HT1080 (cell line): Measurements from ENCODE around the gene PDE11A. TPM values are rescaled to one million over a fixed set of nuclear protein-coding genes. Genes with fewer than 3 reads are reported as not detected.
A peak's percentile ranks its signal among the peaks of the same experiment; 100 is the strongest.

ENCODE experiments used
- DNase-seq: peaks from one replicate; pipeline ENCODE4 v3.0.0-alpha.2; 2015; ENCODE audit warnings: low read depth
- total RNA-seq: library from RNA; depleted of rRNA; stranded (reverse); fragments of >200 nt; shearing (Covaris generic); gene quantifications from 2 replicates; pipeline ENCODE4 v1.2.3, GENCODE V29; 2014

The PDE11A gene
- total RNA-seq, 1 experiment from 2014 or later: 0.42 TPM

GRCh38 chr2:177923323-177923722 is 149.3 kb downstream of the PDE11A start:
- no peak for DNase-seq

- DNase-seq: no peak
Measured at GRCh38 chr2:177921726-177922125, 150.9 kb downstream of the PDE11A start.

GRCh38 chr2:177917169-177917568 is 155.4 kb downstream of the PDE11A start:
- DNase-seq: no peak

DNA sequence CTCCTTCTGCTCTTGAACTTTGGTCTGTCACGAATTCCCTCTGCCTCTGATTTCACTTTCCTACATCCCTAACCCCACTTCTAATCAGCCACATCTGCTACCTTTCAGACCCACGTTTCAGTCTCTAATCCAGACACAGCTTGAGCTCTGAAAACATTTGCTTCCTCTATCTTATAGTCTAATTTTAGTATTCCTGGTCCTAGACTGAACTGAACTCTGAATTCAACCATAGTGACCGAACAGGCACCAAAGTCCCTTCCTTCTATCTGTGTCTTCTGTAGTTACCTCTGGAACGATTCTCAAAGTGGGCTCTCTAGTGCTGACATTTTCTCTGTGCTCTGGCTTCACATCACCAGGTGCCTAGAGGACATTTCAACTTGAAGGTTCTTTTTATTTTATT is 156.2 kb downstream of the PDE11A start:
- no peak for DNase-seq

DNA sequence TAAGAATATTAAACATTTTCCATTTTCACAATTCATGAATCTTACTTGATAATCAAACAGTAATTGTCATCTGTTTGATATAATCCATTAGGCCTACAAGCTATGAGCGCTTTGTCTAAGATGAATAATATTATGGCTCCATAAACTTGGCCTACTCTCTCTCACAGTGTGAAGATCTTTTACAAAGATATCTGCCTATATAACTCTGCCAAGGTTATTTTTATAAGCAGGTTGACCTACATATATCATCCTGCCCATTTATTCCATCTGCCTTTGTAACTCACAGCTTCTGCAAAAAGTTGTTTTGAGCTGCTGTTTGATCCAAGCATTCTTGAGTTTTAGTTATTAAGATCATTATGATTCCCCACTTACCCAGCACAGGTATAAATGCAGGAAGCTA is 158.3 kb downstream of the PDE11A start:
- no peak for DNase-seq

- DNase-seq: peak; percentile 78
Measured at GRCh38 chr2:177909962-177910361, 162.6 kb downstream of the PDE11A start.

- DNase-seq: no peak
Measured at GRCh38 chr2:177908824-177909223, 163.8 kb downstream of the PDE11A start.

GRCh38 chr2:177908182-177908581 is 164.4 kb downstream of the PDE11A start:
- peak; percentile 64 for DNase-seq

GRCh38 chr2:177906041-177906718 is 166.4 kb downstream of the PDE11A start:
- DNase-seq: peak; percentile 66

DNA sequence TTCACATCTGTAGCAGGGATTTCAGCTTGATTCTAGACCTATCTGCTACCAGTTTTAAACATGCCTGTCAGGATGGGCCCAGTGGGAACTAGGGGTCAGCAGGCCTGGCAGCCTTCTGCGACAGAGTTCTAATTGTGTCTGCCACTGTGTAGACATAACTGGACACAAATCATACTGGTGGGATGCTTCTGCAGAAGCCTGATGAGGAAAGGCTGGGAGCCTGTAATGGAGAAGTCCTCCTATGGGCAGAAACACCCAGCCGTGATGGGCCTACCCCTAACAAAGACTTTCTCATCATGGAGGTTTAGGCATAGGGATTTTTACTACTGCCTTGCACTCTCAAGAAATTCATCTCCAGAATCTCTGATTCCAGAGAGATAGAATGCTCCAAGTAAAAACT is 166.9 kb downstream of the PDE11A start:
- DNase-seq: no peak

DNA sequence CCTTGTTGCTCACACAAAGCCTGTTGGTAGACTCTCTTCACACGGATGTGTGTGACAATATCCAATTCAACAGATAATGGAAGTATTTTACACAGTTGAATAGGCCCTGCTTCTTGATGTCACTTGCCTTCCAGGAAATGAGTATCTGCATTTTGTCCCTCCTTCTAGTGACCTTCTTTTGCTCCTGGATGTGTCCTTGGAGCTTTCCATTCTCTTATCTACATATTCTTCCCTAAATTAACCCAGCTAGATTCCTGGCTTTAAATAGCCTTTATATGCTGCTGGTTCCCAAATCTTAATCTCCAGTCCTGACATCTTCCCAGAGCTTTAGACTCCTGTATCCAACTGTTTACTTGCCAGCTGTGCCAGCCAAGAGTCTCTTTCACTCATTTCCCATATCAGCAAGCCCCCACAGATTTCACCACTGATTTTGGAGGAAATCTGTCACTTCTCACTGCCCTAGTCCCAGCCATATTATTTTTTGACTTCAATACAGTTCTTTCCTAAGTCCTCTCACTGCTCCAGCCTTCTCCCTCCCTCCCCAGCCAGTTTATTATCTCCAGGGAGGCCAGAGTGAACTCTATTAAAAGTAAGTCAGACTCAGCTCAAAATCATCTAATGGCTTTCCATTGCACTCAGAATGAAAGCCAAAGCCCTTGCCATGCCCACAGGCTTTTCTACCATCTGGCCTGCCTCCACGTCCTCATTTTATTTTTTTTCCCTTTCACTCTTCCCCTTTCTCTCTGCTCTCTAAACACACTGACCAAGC is 170.0 kb downstream of the PDE11A start:
- no peak for DNase-seq

DNA sequence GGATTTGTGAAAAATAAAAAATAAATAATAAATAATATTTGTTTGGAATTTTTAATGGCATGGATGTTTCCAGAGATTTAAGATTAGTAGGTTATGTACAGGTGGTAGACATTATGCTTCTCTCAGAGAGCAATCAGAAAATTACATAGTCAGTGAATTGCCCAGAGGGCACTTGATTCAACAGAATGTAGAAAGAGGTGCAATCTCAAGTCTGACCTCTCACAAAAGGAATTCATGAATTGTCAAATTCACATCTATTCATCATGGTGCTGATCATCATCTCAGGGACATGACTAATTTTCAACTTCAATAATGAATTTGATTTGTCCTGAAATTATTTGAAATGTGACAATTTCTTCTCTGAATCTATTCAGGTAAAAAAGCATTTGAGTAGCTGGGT is 172.5 kb downstream of the PDE11A start:
- DNase-seq: no peak

DNA sequence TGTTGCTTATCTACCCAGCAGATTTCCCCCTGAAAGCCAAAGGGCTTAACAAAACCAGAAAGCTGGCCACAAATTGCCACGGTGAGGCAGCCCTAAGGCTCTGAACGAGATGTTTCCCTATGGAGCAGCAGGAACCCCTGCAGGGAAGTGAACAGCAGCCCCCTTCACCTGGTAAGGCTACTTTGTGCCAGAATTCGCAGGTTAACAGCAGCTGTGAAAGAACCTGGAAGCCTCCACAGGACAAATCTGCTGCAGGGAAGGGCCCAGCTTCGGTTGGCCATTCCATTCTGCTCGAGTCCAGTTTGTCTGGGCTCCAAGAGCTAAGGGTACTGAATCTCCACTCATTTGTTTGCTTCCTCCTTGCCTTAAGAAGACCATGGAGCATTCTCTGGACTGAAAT is 175.3 kb downstream of the PDE11A start:
- no peak for DNase-seq

DNA sequence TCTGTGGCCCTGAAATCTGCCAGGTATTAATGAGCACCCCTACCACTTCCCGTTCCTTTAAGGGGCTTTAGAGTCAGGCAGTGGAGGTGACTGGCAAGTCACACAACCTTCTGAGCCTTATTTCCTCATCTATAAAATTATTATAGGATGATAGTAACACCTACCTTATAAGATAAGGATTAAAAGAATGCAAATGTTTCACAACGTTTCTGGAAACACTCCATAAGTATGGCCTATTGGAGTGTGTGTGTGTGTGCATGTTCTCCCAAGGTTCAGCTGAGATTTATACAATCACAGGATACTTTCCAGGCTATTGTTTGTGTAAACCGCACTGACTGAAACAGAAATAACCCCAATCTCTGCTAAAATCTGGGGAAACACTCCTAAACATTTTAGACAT is 176.0 kb downstream of the PDE11A start:
- DNase-seq: no peak

DNA sequence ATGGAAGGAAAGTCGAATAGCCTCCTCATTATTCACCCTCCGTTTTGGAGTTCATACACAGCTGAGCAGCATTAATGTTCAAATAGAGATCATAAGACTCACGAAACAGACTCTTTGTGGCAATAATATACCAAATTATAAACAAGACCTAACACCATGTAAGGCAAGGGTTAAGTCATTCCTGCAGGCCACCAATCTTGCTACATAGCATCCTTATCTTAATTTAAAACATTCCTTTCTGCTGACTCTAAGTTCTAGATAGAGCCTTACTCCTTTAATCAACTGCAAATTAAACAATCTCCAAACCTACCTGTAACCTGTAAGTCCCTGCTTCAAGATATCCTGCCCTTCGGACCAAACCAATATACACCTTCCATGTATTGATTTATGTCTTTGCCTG is 178.0 kb downstream of the PDE11A start:
- DNase-seq: no peak

- no peak for DNase-seq
Measured at GRCh38 chr2:177893880-177894279, 178.7 kb downstream of the PDE11A start.

GRCh38 chr2:177891533-177891932 is 181.0 kb downstream of the PDE11A start:
- DNase-seq: no peak

DNA sequence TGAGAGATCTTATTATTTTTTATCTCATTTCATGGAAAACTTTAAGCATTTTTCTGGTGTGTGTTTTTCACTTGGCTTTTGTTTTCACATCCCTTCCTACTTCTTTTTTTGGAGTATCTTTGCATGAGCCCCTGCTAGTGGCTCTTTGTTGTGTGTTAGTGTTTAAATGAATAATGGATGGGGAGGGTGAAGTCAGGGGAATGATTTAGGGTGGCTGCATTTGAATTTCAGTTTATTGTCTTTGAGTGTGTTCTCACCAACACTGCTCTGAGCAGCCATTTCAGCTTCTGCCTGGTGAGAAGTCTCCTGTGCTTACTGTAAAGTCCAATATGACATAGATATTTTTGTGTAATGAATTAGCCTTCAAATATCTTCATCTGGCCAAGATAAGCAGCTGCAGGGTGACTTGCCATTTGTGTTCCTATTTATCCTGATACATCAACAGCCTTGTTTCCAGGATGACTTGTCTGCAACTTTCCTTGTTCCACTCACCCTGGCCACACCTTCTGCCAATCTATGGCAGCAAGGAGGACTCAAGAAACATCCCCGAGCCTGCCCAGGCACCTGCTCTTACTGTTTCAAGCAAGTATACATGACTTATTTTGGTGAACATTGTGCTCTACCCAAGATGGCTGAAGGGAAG is 182.6 kb downstream of the PDE11A start:
- DNase-seq: no peak

GRCh38 chr2:177888581-177888980 is 184.0 kb downstream of the PDE11A start:
- DNase-seq: no peak

DNA sequence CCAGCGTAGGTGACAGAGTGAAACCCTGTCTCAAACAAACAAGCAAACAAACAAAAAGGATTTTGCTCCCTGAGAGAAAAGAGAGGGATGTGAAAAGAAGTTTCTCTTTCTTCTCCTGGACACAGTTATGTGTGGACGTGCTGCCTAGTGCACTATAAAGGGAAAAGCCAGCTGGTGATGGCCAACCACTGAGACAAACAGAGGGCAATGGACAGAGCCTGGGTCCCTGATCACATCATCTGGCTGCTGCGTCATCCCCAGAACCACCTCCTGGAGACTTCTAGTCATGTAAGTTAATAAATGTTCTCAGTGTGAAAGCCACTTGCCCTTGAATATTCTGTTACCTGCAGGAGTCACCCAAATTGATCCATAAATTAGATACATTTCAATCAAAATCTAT is 184.9 kb downstream of the PDE11A start:
- DNase-seq: no peak

GRCh38 chr2:177886824-177887223 is 185.8 kb downstream of the PDE11A start:
- DNase-seq: no peak

GRCh38 chr2:177885828-177886466 is 186.6 kb downstream of the PDE11A start:
- DNase-seq: no peak
